ENCODE data around the gene PRCP. TPM values are rescaled to one million over a fixed set of nuclear protein-coding genes. Genes with fewer than 3 reads are reported as not detected.

Gene PRCP
- total RNA-seq, 2 experiments from 2014 or later = 21.8 to 29.9 TPM

- H3K27ac Mint-ChIP-seq = no peak overlapping the region
- ATAC-seq (no peak), DNase-seq (no peak)
- peaks cover 23% of the 10 kb centered on the region for H3K36me3 Mint-ChIP-seq (ENCODE audit: low read depth)
- ChIA-PET POLR2A (no interaction called here), CTCF (interaction anchor here (1.0 kb wide), 1 partner anchor 38 kb away, joined by 3 read pairs; no protein-coding TSS in a partner anchor)
- no peaks in the 10 kb centered on the region for H3K9me3 Mint-ChIP-seq
- no peak overlapping the region for H3K4me3 Mint-ChIP-seq
- no peaks in the 10 kb centered on the region for H3K27me3 Mint-ChIP-seq
- H3K4me1 Mint-ChIP-seq (ENCODE audit: low read depth) = no peaks in the 10 kb centered on the region
- intact Hi-C loops (cut with micrococcal nuclease) = no loop called here
- no peak for TF ChIP-seq CTCF (IDR thresholded peaks at IDR 0.05)
Observed at GRCh38 chr11:82829101-82829500, 71.1 kb downstream of the PRCP start.

- DNase-seq (no peak), ATAC-seq (no peak)
- no peak for TF ChIP-seq CTCF (IDR thresholded peaks at IDR 0.05)
- ChIA-PET CTCF (interaction anchor here (1.0 kb wide), 1 partner anchor 39 kb away, joined by 3 read pairs; no protein-coding TSS in a partner anchor), POLR2A (no interaction called here)
- Mint-ChIP-seq H3K9me3 (no peaks in the 10 kb centered on the region), H3K4me1 (ENCODE audit: low read depth) (no peaks in the 10 kb centered on the region), H3K27me3 (no peaks in the 10 kb centered on the region), H3K36me3 (ENCODE audit: low read depth) (peaks cover 18% of the 10 kb centered on the region), H3K27ac (no peak overlapping the region), H3K4me3 (no peak overlapping the region)
- intact Hi-C loops (cut with micrococcal nuclease) = no loop called here
Observed at GRCh38 chr11:82828472-82828871, 71.8 kb downstream of the PRCP start.

- Mint-ChIP-seq H3K27ac (no peak overlapping the region), H3K36me3 (ENCODE audit: low read depth) (peaks cover 5% of the 10 kb centered on the region), H3K27me3 (no peaks in the 10 kb centered on the region), H3K4me3 (no peak overlapping the region), H3K9me3 (no peaks in the 10 kb centered on the region), H3K4me1 (ENCODE audit: low read depth) (no peaks in the 10 kb centered on the region)
- ChIA-PET POLR2A (interaction anchor here (0.6 kb wide), 1 partner anchor 70 kb away, joined by 3 read pairs; no protein-coding TSS in a partner anchor), CTCF (no interaction called here)
- DNase-seq = no peak
- no peak for ATAC-seq
- no peak for TF ChIP-seq CTCF (IDR thresholded peaks at IDR 0.05)
- intact Hi-C loops (cut with micrococcal nuclease) = no loop called here
Observed at GRCh38 chr11:82826526-82826925, 73.7 kb downstream of the PRCP start.

- ChIA-PET CTCF (interaction anchor here (0.6 to 2.7 kb wide), 2 partner anchors 44 to 385 kb away, joined by 3 to 8 read pairs; no protein-coding TSS in a partner anchor), POLR2A (no interaction called here)
- H3K27me3 Mint-ChIP-seq = no peaks in the 10 kb centered on the region
- no peaks in the 10 kb centered on the region for H3K4me1 Mint-ChIP-seq (ENCODE audit: low read depth)
- no peak overlapping the region for H3K27ac Mint-ChIP-seq
- ATAC-seq = no peak
- intact Hi-C loops (cut with micrococcal nuclease) = no loop called here
- TF ChIP-seq CTCF (IDR thresholded peaks at IDR 0.05) = no peak
- H3K4me3 Mint-ChIP-seq = no peak overlapping the region
- peaks cover 5% of the 10 kb centered on the region for H3K36me3 Mint-ChIP-seq (ENCODE audit: low read depth)
- H3K9me3 Mint-ChIP-seq = no peaks in the 10 kb centered on the region
- DNase-seq = no peak
Observed at GRCh38 chr11:82823647-82824619, 76.3 kb downstream of the PRCP start.

- H3K27me3 Mint-ChIP-seq = peaks cover 6% of the 10 kb centered on the region
- no peaks in the 10 kb centered on the region for H3K9me3 Mint-ChIP-seq
- ATAC-seq (no peak), DNase-seq (no peak)
- ChIA-PET CTCF (no interaction called here), POLR2A (no interaction called here)
- no peaks in the 10 kb centered on the region for H3K4me1 Mint-ChIP-seq (ENCODE audit: low read depth)
- no peaks in the 10 kb centered on the region for H3K36me3 Mint-ChIP-seq (ENCODE audit: low read depth)
- no peak overlapping the region for H3K27ac Mint-ChIP-seq
- no peak overlapping the region for H3K4me3 Mint-ChIP-seq
- no peak for TF ChIP-seq CTCF (IDR thresholded peaks at IDR 0.05)
- intact Hi-C loops (cut with micrococcal nuclease) = no loop called here
Observed at GRCh38 chr11:82818409-82819043, 81.7 kb downstream of the PRCP start.

Data from activated CD8-positive, alpha-beta T cell treated with anti-CD3 and anti-CD28 coated beads for 36 hours (primary cell).